Suprapubic skin (tissue), 4 donors: ENCODE results near the gene POLR3E. TPM values are rescaled to one million over a fixed set of nuclear protein-coding genes. Genes with fewer than 3 reads are reported as not detected.

Experiments used
- DNase-seq, 2 donors: peaks; one replicate each; pipeline ENCODE4 v3.0.0-alpha.2; 2019; ENCODE audit warnings: low spot score in 2 of 2
- H3K27ac ChIP-seq: fragments of 200-600 bp; sonication (generic); one replicate; pipeline ENCODE4 v1.5.1; 2019
- H3K27me3 ChIP-seq: fragments of 200-600 bp; sonication (generic); one replicate; pipeline ENCODE4 v1.5.1; 2019
- H3K36me3 ChIP-seq: fragments of 200-600 bp; sonication (generic); one replicate; pipeline ENCODE4 v1.5.1; 2019
- H3K4me1 ChIP-seq: fragments of 200-600 bp; sonication (generic); one replicate; pipeline ENCODE4 v1.5.1; 2019
- H3K4me3 ChIP-seq: fragments of 200-600 bp; sonication (generic); one replicate; pipeline ENCODE4 v1.5.1; 2019; ENCODE audit warnings: mild to moderate bottlenecking
- H3K9me3 ChIP-seq: fragments of 200-600 bp; sonication (generic); one replicate; pipeline ENCODE4 v1.5.1; 2019
- CTCF ChIP-seq, 2 donors: fragments of 200-600 bp in 1 of 2; fragments of 450-650 bp in 1 of 2; sonication (generic) in 1 of 2; IDR thresholded peaks; one replicate each; pipeline ENCODE4 v1.5.1; 2016 to 2019; ENCODE audit warnings: antibody characterized with exemption in 2 of 2, mild to moderate bottlenecking in 1 of 2, moderate library complexity in 1 of 2
- EP300 ChIP-seq: sonication (generic); formaldehyde crosslinking; IDR thresholded peaks from one replicate; pipeline ENCODE4 v1.6.1; 2017; ENCODE audit warnings: antibody characterized with exemption
- POLR2A ChIP-seq, 2 donors: fragments of 450-650 bp; IDR thresholded peaks; one replicate each; pipeline ENCODE4 v1.6.1; 2017; ENCODE audit warnings: antibody characterized with exemption in 2 of 2, mild to moderate bottlenecking in 2 of 2, moderate library complexity in 2 of 2
- POLR2AphosphoS5 ChIP-seq, 3 donors: sonication (generic); formaldehyde crosslinking; IDR thresholded peaks; one replicate each; pipeline ENCODE4 v1.6.1; 2017; ENCODE audit warnings: antibody characterized with exemption in 3 of 3
- WGBS: methylation state at CpG from one replicate; pipeline ENCODE4 v1.1.5; 2018; 5-methylcytosine and 5-hydroxymethylcytosine counted together
- total RNA-seq, 4 donors: library from RNA; depleted of rRNA; stranded (reverse); fragments of >200 nt; gene quantifications; one replicate each; pipeline ENCODE4 v1.1.0, GENCODE V29; 2016

POLR3E gene
- total RNA-seq, 4 donors from 2014 or later = 63.3 to 116 (median 89.0) TPM

GRCh38 chr16:22321340-22322001 lies 24.3 kb downstream of the POLR3E start:
- H3K27me3 ChIP-seq = no peaks in the 10 kb centered on the region
- WGBS = 38% methylated on average over 13 of the region's 16 CpGs
- no peak overlapping the region for H3K27ac ChIP-seq
- H3K4me3 ChIP-seq = no peak overlapping the region
- TF ChIP-seq CTCF (IDR thresholded peaks at IDR 0.05) (peak; percentile 81 to 88), EP300 (no peak)
- no peaks in the 10 kb centered on the region for H3K9me3 ChIP-seq
- H3K36me3 ChIP-seq = peaks cover 90% of the 10 kb centered on the region
- H3K4me1 ChIP-seq = no peaks in the 10 kb centered on the region
- DNase-seq = no peak

GRCh38 chr16:22322021-22322471 lies 24.8 kb downstream of the POLR3E start:
- 92% methylated on average over 8 of the region's 11 CpGs for WGBS
- Histone ChIP-seq H3K27me3 (no peaks in the 10 kb centered on the region), H3K9me3 (no peaks in the 10 kb centered on the region), H3K27ac (no peak overlapping the region), H3K36me3 (peaks cover 90% of the 10 kb centered on the region), H3K4me3 (no peak overlapping the region), H3K4me1 (no peaks in the 10 kb centered on the region)
- no peak for TF ChIP-seq EP300
- no peak for TF ChIP-seq CTCF (IDR thresholded peaks at IDR 0.05)
- TF ChIP-seq POLR2AphosphoS5 (IDR thresholded peaks at IDR 0.05) = no peak
- no peak for TF ChIP-seq POLR2A (IDR thresholded peaks at IDR 0.05)
- DNase-seq = no peak

- Histone ChIP-seq H3K4me1 (no peaks in the 10 kb centered on the region), H3K4me3 (no peak overlapping the region), H3K9me3 (no peaks in the 10 kb centered on the region), H3K36me3 (peaks cover 90% of the 10 kb centered on the region), H3K27ac (no peak overlapping the region), H3K27me3 (no peaks in the 10 kb centered on the region)
- 93% methylated on average over 13 of the region's 17 CpGs for WGBS
- no peak for TF ChIP-seq CTCF (IDR thresholded peaks at IDR 0.05)
- DNase-seq = no peak
Observed at GRCh38 chr16:22322741-22323140, 25.5 kb downstream of the POLR3E start.

- Histone ChIP-seq H3K9me3 (no peaks in the 10 kb centered on the region), H3K4me3 (no peak overlapping the region), H3K36me3 (peaks cover 90% of the 10 kb centered on the region), H3K4me1 (no peaks in the 10 kb centered on the region), H3K27ac (no peak overlapping the region), H3K27me3 (no peaks in the 10 kb centered on the region)
- no peak for DNase-seq
- WGBS = 87% methylated on average over 12 of the region's 12 CpGs
- TF ChIP-seq CTCF (IDR thresholded peaks at IDR 0.05) (no peak), POLR2A (IDR thresholded peaks at IDR 0.05) (no peak), EP300 (no peak), POLR2AphosphoS5 (IDR thresholded peaks at IDR 0.05) (no peak)
Observed at GRCh38 chr16:22323173-22323958, 26.2 kb downstream of the POLR3E start.

GRCh38 chr16:22323959-22324786 lies 27.0 kb downstream of the POLR3E start:
- H3K4me1 ChIP-seq = no peaks in the 10 kb centered on the region
- no peak for DNase-seq
- H3K27me3 ChIP-seq = no peaks in the 10 kb centered on the region
- no peaks in the 10 kb centered on the region for H3K9me3 ChIP-seq
- H3K4me3 ChIP-seq = no peak overlapping the region
- peaks cover 88% of the 10 kb centered on the region for H3K36me3 ChIP-seq
- no peak overlapping the region for H3K27ac ChIP-seq
- WGBS = 82% methylated on average over 12 of the region's 24 CpGs
- no peak for TF ChIP-seq EP300
- TF ChIP-seq POLR2AphosphoS5 (IDR thresholded peaks at IDR 0.05) = no peak
